Measurements from ENCODE around the gene FAM210B. TPM values are rescaled to one million over a fixed set of nuclear protein-coding genes. Genes with fewer than 3 reads are reported as not detected.

The FAM210B gene
- total RNA-seq, 2 experiments from 2014 or later, result 8.4 to 9.7 TPM

DNA sequence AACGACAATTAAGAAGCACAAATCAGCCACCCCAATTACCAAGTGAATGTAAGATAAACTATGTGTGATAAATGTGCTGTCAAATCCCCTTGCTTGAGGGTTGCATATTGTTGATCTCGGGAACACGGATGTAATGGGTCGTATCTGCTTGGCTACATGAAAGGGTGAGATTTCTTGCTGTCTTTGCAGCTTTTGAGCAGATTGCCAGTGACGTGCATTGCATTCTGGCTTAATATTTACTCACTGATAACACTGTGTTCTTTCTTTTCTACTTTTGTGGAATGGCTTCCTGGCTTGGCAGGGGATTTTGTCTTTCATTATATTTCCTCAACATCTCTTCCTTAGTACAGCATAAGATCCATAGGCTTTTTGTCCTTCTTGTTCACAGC, 10.5 kb upstream of the FAM210B start:
- Mint-ChIP-seq H3K4me3 (no peak overlapping the region), H3K4me1 (peaks cover 5% of the 10 kb centered on the region), H3K9me3 (no peaks in the 10 kb centered on the region), H3K27ac (no peak overlapping the region), H3K36me3 (ENCODE audit: low read depth) (no peaks in the 10 kb centered on the region), H3K27me3 (peaks cover 38% of the 10 kb centered on the region)
- ChIA-PET POLR2A (no interaction called here), CTCF (no interaction called here)
- DNase-seq, result no peak

DNA sequence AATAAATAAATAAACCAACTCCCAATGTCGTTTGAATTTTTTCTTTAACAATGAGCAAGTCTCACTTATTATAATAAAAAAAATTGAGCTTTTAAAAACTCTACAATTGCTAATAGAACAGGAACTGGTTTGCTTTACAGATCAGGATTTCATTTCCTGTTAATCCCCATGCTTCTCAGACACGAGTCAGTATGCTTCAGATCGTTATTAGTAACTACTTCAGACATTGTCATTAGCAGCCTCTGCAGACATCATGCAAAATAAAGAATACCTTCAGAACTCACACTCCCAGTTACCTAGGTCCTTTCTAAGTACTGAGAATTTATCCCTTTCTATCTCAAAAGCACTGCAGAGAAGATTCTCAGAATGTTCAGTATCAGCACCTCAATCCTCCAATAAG, 10.0 kb upstream of the FAM210B start:
- H3K27me3 Mint-ChIP-seq, result peaks cover 37% of the 10 kb centered on the region
- H3K27ac Mint-ChIP-seq, result no peak overlapping the region
- no peaks in the 10 kb centered on the region for H3K36me3 Mint-ChIP-seq (ENCODE audit: low read depth)
- peaks cover 4% of the 10 kb centered on the region for H3K4me1 Mint-ChIP-seq
- ChIA-PET CTCF (interaction anchor here (0.7 kb wide), 1 partner anchor 535 kb away, joined by 4 read pairs; no protein-coding TSS in a partner anchor), POLR2A (no interaction called here)
- no peaks in the 10 kb centered on the region for H3K9me3 Mint-ChIP-seq
- H3K4me3 Mint-ChIP-seq, result no peak overlapping the region
- no peak for DNase-seq

DNA sequence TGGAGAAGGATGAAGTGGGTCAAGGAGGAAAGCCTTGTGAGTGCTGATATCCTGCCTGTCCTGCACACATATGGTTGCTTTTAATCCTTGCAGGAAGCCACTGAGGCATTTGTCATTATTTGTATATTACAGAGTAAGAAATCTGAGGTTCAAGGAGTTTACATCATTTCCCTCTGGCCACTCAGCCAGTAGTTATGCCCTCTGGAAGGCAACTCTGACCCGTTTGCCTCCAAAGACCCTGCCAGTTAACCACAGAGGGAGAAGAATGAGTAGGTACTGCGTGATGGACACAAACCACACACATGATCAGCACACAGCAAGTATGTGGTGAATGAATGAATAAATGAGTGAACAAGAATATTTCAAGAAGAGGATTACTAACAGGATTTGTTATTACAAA, 7.9 kb upstream of the FAM210B start:
- ChIA-PET POLR2A (no interaction called here), CTCF (no interaction called here)
- no peak overlapping the region for H3K27ac Mint-ChIP-seq
- H3K9me3 Mint-ChIP-seq, result no peaks in the 10 kb centered on the region
- no peaks in the 10 kb centered on the region for H3K36me3 Mint-ChIP-seq (ENCODE audit: low read depth)
- no peak overlapping the region for H3K4me3 Mint-ChIP-seq
- no peaks in the 10 kb centered on the region for H3K4me1 Mint-ChIP-seq
- H3K27me3 Mint-ChIP-seq, result peaks cover 23% of the 10 kb centered on the region
- no peak for DNase-seq

DNA sequence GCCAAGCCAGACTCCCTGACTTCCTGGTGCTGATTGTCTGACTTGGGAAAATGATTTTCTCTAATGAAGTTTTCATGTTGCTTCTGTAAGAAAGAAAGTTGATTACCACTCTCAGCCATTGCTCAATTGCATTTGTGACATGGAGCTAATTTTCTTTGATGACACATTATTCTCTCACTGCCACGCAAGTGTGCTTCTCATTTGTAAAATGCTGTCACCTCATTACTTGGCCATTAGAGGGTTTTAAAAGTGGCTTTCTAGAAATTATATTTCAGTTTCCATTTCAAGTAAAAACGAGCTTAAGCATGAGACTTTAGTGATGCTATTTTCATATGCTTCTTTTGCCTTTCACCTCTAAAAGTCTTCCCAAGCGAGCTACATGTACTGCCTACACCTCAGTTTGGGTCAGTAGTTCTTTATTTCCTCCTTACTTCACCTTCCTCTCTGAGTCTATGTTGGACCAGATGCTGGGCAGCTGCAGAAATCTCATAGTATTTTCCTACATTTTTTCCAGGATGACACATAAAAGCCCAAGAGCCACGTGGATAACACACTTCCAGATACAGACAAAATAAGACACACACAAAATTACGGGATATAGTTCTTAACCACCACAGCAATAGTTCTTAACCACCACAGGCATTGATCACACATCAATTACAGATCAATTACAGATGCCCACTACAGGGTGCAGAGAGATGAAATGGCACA, 6.3 kb upstream of the FAM210B start:
- Mint-ChIP-seq H3K4me3 (no peak overlapping the region), H3K27me3 (peaks cover 22% of the 10 kb centered on the region), H3K9me3 (no peaks in the 10 kb centered on the region), H3K27ac (no peak overlapping the region), H3K4me1 (no peaks in the 10 kb centered on the region), H3K36me3 (ENCODE audit: low read depth) (no peaks in the 10 kb centered on the region)
- ChIA-PET POLR2A (no interaction called here), CTCF (no interaction called here)
- DNase-seq, result no peak

DNA sequence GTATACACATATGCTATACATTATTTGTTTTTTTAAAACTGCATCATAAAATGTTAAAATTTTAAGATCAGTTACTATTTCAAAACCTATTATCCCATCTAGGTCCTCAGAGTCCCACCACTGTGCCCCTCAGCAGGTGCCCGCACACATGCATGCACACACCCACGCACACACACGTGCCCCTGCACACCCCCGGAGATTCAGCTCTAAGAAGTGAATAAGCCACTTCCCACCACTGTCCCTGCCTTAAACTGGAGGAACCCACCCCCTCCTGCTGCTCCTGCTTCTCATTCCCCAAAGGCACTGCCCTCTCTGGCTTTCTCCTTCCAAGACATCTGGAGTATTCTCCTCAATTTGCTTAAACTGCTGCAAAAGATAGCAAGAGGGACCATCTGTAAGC, 5.4 kb upstream of the FAM210B start:
- CTCF ChIA-PET, result no interaction called here
- Mint-ChIP-seq H3K9me3 (no peaks in the 10 kb centered on the region), H3K27me3 (peaks cover 16% of the 10 kb centered on the region), H3K27ac (no peak overlapping the region), H3K4me1 (peaks cover under 1% of the 10 kb centered on the region), H3K4me3 (no peak overlapping the region), H3K36me3 (ENCODE audit: low read depth) (no peaks in the 10 kb centered on the region)
- POLR2A ChIA-PET, result no interaction called here
- DNase-seq, result no peak

DNA sequence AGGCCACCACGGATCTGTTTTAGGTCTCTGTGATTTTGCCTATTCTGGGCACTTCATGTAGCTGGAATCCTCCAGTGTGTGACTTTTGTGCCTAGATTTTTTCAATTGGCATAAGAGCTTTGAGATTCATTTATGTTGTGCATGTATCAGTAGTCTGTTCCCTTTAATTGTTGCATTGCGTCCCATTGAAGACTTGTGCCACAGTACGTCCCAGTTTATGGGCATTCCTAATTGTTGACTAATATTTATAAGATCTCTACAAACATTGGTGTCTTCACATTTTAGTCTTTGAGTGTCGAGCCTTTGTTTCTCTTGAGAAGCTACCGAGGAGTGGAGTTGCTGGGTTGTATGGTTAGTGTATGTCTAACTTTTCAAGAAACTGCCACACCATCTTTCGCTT, 704 bp upstream of the FAM210B start:
- DNase-seq, result no peak
- ChIA-PET POLR2A (no interaction called here), CTCF (interaction anchor here (1.2 to 1.6 kb wide), 3 partner anchors 14 to 34 kb away, joined by 3 read pairs; partner anchors contain the start of genes AURKA and CSTF1)
- Mint-ChIP-seq H3K4me1 (peaks cover 13% of the 10 kb centered on the region), H3K9me3 (no peaks in the 10 kb centered on the region), H3K27ac (no peak overlapping the region), H3K4me3 (peak overlapping the region; percentile 72), H3K36me3 (ENCODE audit: low read depth) (no peaks in the 10 kb centered on the region), H3K27me3 (peaks cover 5% of the 10 kb centered on the region)

DNA sequence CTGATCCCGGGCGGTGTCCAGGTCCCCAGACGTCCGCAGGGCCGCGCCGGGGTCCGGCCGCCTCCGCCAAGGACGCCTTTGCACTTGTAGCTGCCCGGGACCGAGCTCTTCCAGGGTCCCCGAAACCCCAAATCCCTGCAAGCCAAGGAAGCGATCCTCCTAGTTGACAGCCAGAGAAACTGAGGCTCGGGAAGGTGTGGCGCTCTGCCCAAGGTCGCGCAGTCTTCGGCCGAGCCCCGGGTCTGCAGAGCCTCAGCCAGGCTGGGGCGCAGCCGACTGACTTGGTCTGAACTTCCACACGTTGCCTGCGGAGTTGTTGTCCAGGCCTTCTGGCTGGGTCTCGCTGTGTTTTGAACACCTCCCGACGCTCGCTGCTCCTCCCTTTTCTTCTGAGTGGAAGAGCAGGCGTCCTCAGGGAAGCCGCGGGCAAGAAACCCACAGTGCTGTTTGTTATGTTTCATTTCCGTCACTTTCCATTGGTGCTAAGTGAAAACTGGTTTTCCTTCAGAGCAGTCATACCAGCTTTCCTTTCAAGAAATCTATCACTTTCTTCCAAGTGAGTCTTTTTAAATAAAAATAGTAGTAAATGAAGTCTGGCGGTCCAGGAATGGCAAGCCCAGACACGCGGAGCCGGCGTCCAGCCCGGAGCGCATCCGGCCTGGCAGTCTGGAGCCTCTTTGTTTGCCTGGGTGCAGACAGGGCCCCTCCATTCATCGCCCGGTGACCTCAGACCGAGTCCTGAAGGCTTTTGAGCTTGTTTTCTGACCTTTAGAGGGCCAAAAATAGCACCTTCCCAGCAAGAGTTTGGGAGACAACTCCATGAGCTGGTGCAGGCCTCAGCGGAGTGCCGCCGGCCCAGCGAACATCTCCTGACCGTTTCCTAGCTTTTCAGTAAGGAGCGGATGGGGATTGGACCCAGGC, 698 bp downstream of the FAM210B start:
- ChIA-PET POLR2A (interaction anchor here (0.6 kb wide), 1 partner anchor 353 kb away, joined by 3 read pairs; no protein-coding TSS in a partner anchor), CTCF (interaction anchor here (0.6 to 1.6 kb wide), 4 partner anchors 14 to 1148 kb away, joined by 3 to 4 read pairs (median 3); partner anchors contain the start of genes AURKA and CSTF1)
- no peaks in the 10 kb centered on the region for H3K36me3 Mint-ChIP-seq (ENCODE audit: low read depth)
- peaks cover 13% of the 10 kb centered on the region for H3K4me1 Mint-ChIP-seq
- H3K27me3 Mint-ChIP-seq, result peaks cover 2% of the 10 kb centered on the region
- H3K27ac Mint-ChIP-seq, result peak overlapping the region; percentile 73
- H3K9me3 Mint-ChIP-seq, result no peaks in the 10 kb centered on the region
- DNase-seq, result peak; percentile 29
- peak overlapping the region; percentile 82 for H3K4me3 Mint-ChIP-seq

DNA sequence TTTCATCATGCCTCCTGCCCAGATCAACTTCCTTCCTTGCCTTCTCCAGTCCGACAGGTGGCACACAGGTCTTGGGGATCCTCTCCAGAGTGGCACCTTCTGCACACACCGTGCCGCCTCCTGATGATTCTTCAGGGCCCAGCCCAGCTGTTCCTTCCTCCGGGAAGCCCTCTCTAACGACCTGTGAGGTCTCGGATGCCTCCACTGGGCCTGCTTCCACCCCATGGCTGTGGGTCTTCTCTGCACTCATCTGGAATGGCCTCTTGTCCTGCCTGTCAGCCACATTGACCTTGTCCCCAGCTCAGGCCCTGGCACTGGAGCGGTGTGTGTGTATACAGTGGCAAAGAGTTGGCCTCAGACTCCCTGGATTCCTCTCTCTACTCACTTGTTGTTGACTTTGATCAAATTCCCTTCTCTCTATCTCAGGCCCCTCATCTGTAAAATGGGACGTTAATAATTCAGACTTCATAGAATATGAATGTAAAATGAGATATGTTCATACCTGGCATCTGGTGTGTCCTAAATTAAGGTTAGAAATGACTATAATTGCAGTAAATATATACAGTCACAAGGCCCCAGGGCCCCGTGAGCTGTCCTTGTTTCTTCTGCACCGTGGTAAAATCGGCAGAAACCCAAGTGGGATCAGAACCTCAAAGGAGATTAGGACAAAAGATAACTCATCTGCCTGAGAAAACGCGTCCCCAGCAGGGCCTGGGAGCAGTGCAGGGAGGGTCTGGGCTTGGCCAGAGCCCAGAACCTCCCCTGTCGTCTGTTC, 1.5 kb downstream of the FAM210B start:
- Mint-ChIP-seq H3K4me3 (peak overlapping the region; percentile 82), H3K9me3 (no peaks in the 10 kb centered on the region), H3K4me1 (peaks cover 13% of the 10 kb centered on the region), H3K27me3 (peaks cover 2% of the 10 kb centered on the region), H3K36me3 (ENCODE audit: low read depth) (no peaks in the 10 kb centered on the region), H3K27ac (peak overlapping the region; percentile 71)
- CTCF ChIA-PET, result no interaction called here
- POLR2A ChIA-PET, result interaction anchor here (0.6 kb wide), 1 partner anchor 353 kb away, joined by 3 read pairs; no protein-coding TSS in a partner anchor
- no peak for DNase-seq

DNA sequence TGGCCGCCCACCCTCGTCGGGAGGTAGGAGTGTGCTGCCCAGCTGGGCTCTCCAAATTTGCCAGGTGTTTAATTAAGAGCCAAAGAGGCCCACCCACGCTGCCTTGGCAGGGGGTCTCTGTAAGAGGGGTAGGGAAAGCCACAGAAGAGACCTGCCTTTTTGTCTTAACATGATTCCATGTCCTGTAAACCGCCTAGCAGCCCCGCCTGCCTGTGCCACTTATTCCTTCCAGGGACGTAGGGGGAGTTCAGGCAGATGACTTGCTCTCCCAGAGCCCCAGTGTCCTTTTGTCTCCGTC, 2.1 kb downstream of the FAM210B start:
- no peaks in the 10 kb centered on the region for H3K36me3 Mint-ChIP-seq (ENCODE audit: low read depth)
- H3K9me3 Mint-ChIP-seq, result no peaks in the 10 kb centered on the region
- ChIA-PET CTCF (no interaction called here), POLR2A (no interaction called here)
- no peak overlapping the region for H3K4me3 Mint-ChIP-seq
- H3K4me1 Mint-ChIP-seq, result peaks cover 13% of the 10 kb centered on the region
- no peak overlapping the region for H3K27ac Mint-ChIP-seq
- DNase-seq, result no peak
- H3K27me3 Mint-ChIP-seq, result peaks cover 2% of the 10 kb centered on the region

DNA sequence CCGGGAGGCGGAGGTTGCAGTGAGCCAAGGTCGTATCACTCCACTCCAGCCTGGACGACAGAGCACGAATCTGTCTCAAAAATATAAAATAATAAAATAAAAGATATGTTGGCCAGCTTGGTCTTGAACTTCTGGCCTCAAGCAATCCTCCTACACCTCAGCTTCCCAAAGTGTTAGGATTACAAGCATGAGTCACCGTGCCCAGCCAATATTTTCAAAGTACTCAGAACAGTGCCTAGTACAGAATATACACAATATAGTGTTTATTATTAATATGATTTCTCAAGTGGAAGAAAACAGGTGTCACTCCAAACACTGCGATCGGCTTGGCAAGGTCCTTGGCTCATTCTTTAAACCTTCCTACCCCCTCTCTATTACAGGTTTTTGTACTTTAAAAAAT, 3.1 kb downstream of the FAM210B start:
- Mint-ChIP-seq H3K4me3 (no peak overlapping the region), H3K9me3 (no peaks in the 10 kb centered on the region), H3K4me1 (peaks cover 13% of the 10 kb centered on the region), H3K36me3 (ENCODE audit: low read depth) (no peaks in the 10 kb centered on the region), H3K27me3 (peaks cover 2% of the 10 kb centered on the region), H3K27ac (no peak overlapping the region)
- no peak for DNase-seq
- POLR2A ChIA-PET, result no interaction called here
- CTCF ChIA-PET, result no interaction called here

DNA sequence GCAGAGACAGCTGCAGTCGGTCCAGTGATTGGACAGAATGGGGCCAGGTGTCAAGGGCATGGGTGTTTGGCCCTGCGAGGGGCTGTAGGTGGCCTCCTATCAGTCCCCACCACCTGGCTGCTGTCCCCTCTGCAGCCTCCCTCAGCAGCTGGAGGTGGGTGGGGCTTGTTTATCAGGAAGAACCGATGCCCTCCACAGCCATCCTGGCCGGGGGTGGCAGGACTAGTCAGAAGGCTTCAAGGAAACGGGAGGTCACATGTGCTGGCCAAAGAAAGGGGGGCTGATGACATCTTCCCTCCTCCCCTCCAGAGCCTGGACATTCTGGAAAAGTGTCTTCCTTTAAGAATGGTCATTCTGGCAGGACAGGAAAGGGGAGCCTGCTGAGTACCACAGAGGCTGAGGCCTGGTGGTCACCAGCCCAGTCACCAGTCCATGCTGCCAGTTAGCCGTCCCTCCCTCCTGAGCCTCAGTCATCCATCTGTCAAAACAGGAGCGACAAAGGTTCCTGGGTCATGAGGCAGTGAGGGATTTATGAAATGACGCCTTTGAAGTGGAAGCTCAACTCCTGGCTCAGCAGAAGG, 4.1 kb downstream of the FAM210B start:
- peaks cover under 1% of the 10 kb centered on the region for H3K27me3 Mint-ChIP-seq
- no peaks in the 10 kb centered on the region for H3K9me3 Mint-ChIP-seq
- H3K36me3 Mint-ChIP-seq (ENCODE audit: low read depth), result peaks cover 4% of the 10 kb centered on the region
- ChIA-PET CTCF (no interaction called here), POLR2A (no interaction called here)
- H3K27ac Mint-ChIP-seq, result no peak overlapping the region
- H3K4me1 Mint-ChIP-seq, result peaks cover 13% of the 10 kb centered on the region
- H3K4me3 Mint-ChIP-seq, result no peak overlapping the region
- no peak for DNase-seq

DNA sequence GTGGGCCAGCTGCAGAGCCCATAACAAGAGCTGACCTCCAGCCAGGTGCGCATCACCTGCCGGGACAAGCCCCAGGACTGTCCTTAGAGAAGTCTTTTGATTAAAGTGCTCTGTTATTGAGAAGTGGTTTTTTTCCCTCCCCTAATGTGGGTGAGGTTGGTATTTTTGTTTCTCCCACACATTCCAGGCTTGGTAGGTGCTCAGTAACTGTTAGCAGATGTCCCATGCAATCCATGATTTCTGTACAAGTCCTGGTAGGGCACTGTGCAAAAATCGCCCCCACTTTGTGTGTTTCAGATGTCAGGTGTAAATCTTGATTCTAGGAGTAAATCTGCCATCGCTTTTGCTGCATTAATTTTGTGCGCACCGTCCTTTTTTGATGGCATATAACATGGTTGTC, 4.7 kb downstream of the FAM210B start:
- no peak overlapping the region for H3K4me3 Mint-ChIP-seq
- DNase-seq, result no peak
- H3K9me3 Mint-ChIP-seq, result no peaks in the 10 kb centered on the region
- POLR2A ChIA-PET, result no interaction called here
- H3K27ac Mint-ChIP-seq, result no peak overlapping the region
- peaks cover 11% of the 10 kb centered on the region for H3K4me1 Mint-ChIP-seq
- peaks cover 4% of the 10 kb centered on the region for H3K36me3 Mint-ChIP-seq (ENCODE audit: low read depth)
- H3K27me3 Mint-ChIP-seq, result no peaks in the 10 kb centered on the region
- CTCF ChIA-PET, result no interaction called here
